ENCODE measurements around the gene FOXN4. TPM values are rescaled to one million over a fixed set of nuclear protein-coding genes. Genes with fewer than 3 reads are reported as not detected.

Gene FOXN4
- total RNA-seq, 1 experiment from 2014 or later = 0.52 TPM

- Histone ChIP-seq H3K4me3 (replicated peaks in 1 of 2; ENCODE audit: low read depth in 1 of 2, low read length in 2 of 2) (no peak overlapping the region), H3K9ac (ENCODE audit: low read length) (no peak overlapping the region), H3K27ac (ENCODE audit: low read depth, low read length) (no peak overlapping the region), H3K4me2 (ENCODE audit: low read length) (no peak overlapping the region), H4K20me1 (ENCODE audit: insufficient read depth) (no peaks in the 10 kb centered on the region), H2AFZ (ENCODE audit: low read depth, low read length, poor library complexity, severe bottlenecking) (no peak overlapping the region), H3K79me2 (ENCODE audit: insufficient read depth, low read length) (no peaks in the 10 kb centered on the region), H3K9me3 (ENCODE audit: control insufficient read depth in 1 of 2, insufficient read depth in 1 of 2, low read depth in 1 of 2, low read length in 2 of 2) (no peaks in the 10 kb centered on the region), H3K27me3 (ENCODE audit: insufficient read depth, low read length) (no peaks in the 10 kb centered on the region), H3K9me2 (ENCODE audit: insufficient read depth) (no peaks in the 10 kb centered on the region), H3K36me3 (ENCODE audit: control insufficient read depth in 1 of 2, insufficient read depth in 2 of 2, low read length in 2 of 2) (no peaks in the 10 kb centered on the region), H3K4me1 (ENCODE audit: control insufficient read depth in 1 of 2, insufficient read depth in 2 of 2, low read length in 2 of 2) (no peaks in the 10 kb centered on the region)
- DNase-seq (ENCODE audit: low read depth, low spot score) = no peak
- intact Hi-C loops (cut with micrococcal nuclease) = no loop called here
- POLR2A ChIA-PET = no interaction called here
- CTCF ChIA-PET = no interaction called here
- TF ChIP-seq ELF1 (IDR thresholded peaks at IDR 0.05; ENCODE audit: borderline replicate concordance, low read depth) = no peak
- no peak for TF ChIP-seq EZH2 (IDR thresholded peaks at IDR 0.05)
- TF ChIP-seq SIN3A (IDR thresholded peaks at IDR 0.05; ENCODE audit: low read depth) = no peak
- no peak for TF ChIP-seq JUND (IDR thresholded peaks at IDR 0.05)
- no peak for TF ChIP-seq ZNF274 (IDR thresholded peaks at IDR 0.05; ENCODE audit: low read depth, low read length)
- TF ChIP-seq RAD21 (IDR thresholded peaks at IDR 0.05; ENCODE audit: low read depth) = no peak
- no peak for TF ChIP-seq MAX (IDR thresholded peaks at IDR 0.05)
- no peak for TF ChIP-seq EZH2phosphoT487 (IDR thresholded peaks at IDR 0.05; ENCODE audit: borderline replicate concordance)
- TF ChIP-seq CEBPB (IDR thresholded peaks at IDR 0.05; ENCODE audit: low read depth) = no peak
- TF ChIP-seq ATF3 (IDR thresholded peaks at IDR 0.05) = no peak
- TF ChIP-seq, protein P1, sequence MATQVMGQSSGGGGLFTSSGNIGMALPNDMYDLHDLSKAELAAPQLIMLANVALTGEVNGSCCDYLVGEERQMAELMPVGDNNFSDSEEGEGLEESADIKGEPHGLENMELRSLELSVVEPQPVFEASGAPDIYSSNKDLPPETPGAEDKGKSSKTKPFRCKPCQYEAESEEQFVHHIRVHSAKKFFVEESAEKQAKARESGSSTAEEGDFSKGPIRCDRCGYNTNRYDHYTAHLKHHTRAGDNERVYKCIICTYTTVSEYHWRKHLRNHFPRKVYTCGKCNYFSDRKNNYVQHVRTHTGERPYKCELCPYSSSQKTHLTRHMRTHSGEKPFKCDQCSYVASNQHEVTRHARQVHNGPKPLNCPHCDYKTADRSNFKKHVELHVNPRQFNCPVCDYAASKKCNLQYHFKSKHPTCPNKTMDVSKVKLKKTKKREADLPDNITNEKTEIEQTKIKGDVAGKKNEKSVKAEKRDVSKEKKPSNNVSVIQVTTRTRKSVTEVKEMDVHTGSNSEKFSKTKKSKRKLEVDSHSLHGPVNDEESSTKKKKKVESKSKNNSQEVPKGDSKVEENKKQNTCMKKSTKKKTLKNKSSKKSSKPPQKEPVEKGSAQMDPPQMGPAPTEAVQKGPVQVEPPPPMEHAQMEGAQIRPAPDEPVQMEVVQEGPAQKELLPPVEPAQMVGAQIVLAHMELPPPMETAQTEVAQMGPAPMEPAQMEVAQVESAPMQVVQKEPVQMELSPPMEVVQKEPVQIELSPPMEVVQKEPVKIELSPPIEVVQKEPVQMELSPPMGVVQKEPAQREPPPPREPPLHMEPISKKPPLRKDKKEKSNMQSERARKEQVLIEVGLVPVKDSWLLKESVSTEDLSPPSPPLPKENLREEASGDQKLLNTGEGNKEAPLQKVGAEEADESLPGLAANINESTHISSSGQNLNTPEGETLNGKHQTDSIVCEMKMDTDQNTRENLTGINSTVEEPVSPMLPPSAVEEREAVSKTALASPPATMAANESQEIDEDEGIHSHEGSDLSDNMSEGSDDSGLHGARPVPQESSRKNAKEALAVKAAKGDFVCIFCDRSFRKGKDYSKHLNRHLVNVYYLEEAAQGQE (IDR thresholded peaks at IDR 0.05; ENCODE audit: low read depth) = no peak
- no peak for TF ChIP-seq SP1 (IDR thresholded peaks at IDR 0.05; ENCODE audit: low read depth)
- TF ChIP-seq POLR2AphosphoS5 (IDR thresholded peaks at IDR 0.05; ENCODE audit: low read depth, low read length) = no peak
- no peak for TF ChIP-seq CTCF (IDR thresholded peaks at IDR 0.05 in 2 of 3, conservative IDR thresholded peaks at IDR 0.05 in 1 of 3; ENCODE audit: borderline replicate concordance in 1 of 3, insufficient read depth in 1 of 3, low read depth in 2 of 3, low read length in 2 of 3)
- no peak for TF ChIP-seq SRF (IDR thresholded peaks at IDR 0.05; ENCODE audit: low read depth)
- TF ChIP-seq ZFX (IDR thresholded peaks at IDR 0.05) = no peak
- no peak for TF ChIP-seq TCF7L2 (IDR thresholded peaks at IDR 0.05; ENCODE audit: borderline replicate concordance, extremely low read depth, insufficient read depth, insufficient read length)
- TF ChIP-seq ZBTB33 (IDR thresholded peaks at IDR 0.05; ENCODE audit: extremely low read depth, insufficient replicate concordance, low read length) = no peak
- TF ChIP-seq EGR1 (IDR thresholded peaks at IDR 0.05; ENCODE audit: low read depth) = no peak
- no peak for TF ChIP-seq YY1 (IDR thresholded peaks at IDR 0.05; ENCODE audit: extremely low read depth, insufficient replicate concordance, low read depth, low read length)
- BruUV-seq (replicated peaks) = no TSS peak
- no peak for ATAC-seq
- RAD21 ChIA-PET (ENCODE audit: low non-redundant PET in 1 of 2, low total read pairs in 2 of 2, uncharacterized antibody in 2 of 2, unreplicated experiment in 2 of 2) = no interaction called here
These were observed 35.7 kb downstream of the FOXN4 start for GRCh38 chr12:109273354-109273753.

All from HCT116 (cell line).